ENCODE measurements around the gene SFMBT1. TPM values are rescaled to one million over a fixed set of nuclear protein-coding genes. Genes with fewer than 3 reads are reported as not detected.
A peak's percentile ranks its signal among the peaks of the same experiment; 100 is the strongest.

The SFMBT1 gene
- total RNA-seq, 2 donors from 2014 or later, result 6.9 to 10.3 TPM

DNA sequence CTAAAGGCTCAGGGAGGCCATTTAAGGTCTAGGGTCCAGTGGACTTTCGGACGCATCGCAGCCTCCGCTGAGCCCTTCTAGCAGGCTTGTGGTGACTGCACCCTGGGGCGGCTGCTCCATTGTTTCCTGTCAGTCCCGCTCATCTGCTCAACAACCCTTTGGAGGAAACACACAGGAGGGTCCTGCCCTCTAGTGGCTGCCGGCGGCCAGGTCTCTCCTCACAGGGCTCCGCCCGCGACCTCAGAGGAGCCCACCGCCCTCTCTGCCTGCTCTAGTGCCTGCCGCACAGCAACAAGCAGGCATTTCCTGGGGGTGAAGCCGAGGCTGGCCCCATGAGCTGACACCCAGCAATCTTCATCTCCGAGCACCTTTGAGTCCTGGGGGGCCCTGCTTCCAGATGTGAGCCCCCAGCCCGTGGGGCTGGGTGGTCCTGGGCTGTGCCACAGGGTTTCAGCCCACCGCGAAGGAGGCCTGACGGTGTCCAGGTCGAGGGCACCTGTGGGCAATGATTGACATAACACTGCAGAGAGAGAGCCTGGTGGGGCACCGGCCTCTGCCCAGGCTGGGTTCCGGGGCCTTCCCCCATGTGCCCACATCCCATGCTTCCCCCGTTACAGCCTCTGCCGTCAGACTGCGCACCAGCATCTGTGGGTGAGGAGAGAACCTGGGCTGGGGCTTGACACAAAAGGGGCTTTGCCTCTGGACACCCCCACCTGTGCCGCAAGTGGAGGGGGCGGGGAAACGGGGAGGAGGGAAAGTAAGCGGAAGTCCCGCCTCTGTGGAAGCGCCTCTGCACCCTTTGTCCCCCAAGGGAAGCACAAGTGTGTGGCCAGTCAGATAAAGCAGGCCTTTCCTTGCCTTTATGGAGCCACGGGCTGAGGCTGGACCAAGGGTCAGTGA lies 27.0 kb upstream of the SFMBT1 start:
- H3K27me3 Mint-ChIP-seq (ENCODE audit: insufficient read depth), result peaks cover 3% of the 10 kb centered on the region
- no peaks in the 10 kb centered on the region for H3K9me3 Mint-ChIP-seq
- peak; percentile 99 for DNase-seq
- H3K4me1 Mint-ChIP-seq, result peaks cover 14% of the 10 kb centered on the region
- TF ChIP-seq, protein P1, sequence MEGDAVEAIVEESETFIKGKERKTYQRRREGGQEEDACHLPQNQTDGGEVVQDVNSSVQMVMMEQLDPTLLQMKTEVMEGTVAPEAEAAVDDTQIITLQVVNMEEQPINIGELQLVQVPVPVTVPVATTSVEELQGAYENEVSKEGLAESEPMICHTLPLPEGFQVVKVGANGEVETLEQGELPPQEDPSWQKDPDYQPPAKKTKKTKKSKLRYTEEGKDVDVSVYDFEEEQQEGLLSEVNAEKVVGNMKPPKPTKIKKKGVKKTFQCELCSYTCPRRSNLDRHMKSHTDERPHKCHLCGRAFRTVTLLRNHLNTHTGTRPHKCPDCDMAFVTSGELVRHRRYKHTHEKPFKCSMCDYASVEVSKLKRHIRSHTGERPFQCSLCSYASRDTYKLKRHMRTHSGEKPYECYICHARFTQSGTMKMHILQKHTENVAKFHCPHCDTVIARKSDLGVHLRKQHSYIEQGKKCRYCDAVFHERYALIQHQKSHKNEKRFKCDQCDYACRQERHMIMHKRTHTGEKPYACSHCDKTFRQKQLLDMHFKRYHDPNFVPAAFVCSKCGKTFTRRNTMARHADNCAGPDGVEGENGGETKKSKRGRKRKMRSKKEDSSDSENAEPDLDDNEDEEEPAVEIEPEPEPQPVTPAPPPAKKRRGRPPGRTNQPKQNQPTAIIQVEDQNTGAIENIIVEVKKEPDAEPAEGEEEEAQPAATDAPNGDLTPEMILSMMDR (conservative IDR thresholded peaks at IDR 0.05), result peak; percentile 99
- Histone ChIP-seq H3K4me1 (ENCODE audit: control insufficient read depth, insufficient read depth, low read length) (no peaks in the 10 kb centered on the region), H3K9me3 (ENCODE audit: control insufficient read depth, low read length) (no peaks in the 10 kb centered on the region), H3K27ac (ENCODE audit: low read depth, low read length) (no peak overlapping the region), H3K36me3 (ENCODE audit: control insufficient read depth, insufficient read depth, low read length) (no peaks in the 10 kb centered on the region), H3K27me3 (ENCODE audit: control insufficient read depth, insufficient read depth, low read length, poor library complexity, severe bottlenecking) (peaks cover 3% of the 10 kb centered on the region), H3K4me3 (ENCODE audit: low read length) (no peak overlapping the region), H3K9ac (ENCODE audit: extremely low read depth, low read length, poor library complexity, severe bottlenecking) (no peak overlapping the region)
- peak overlapping the region; percentile 56 for H3K4me3 Mint-ChIP-seq
- WGBS, 2 experiments (ENCODE audit: insufficient coverage in 1 of 2, insufficient read length in 1 of 2), result 42 to 43% methylated on average over 17 to 32 of the region's 32 CpGs
- H3K36me3 Mint-ChIP-seq (ENCODE audit: low read depth), result no peaks in the 10 kb centered on the region
- H3K27ac Mint-ChIP-seq, result peak overlapping the region; percentile 80

DNA sequence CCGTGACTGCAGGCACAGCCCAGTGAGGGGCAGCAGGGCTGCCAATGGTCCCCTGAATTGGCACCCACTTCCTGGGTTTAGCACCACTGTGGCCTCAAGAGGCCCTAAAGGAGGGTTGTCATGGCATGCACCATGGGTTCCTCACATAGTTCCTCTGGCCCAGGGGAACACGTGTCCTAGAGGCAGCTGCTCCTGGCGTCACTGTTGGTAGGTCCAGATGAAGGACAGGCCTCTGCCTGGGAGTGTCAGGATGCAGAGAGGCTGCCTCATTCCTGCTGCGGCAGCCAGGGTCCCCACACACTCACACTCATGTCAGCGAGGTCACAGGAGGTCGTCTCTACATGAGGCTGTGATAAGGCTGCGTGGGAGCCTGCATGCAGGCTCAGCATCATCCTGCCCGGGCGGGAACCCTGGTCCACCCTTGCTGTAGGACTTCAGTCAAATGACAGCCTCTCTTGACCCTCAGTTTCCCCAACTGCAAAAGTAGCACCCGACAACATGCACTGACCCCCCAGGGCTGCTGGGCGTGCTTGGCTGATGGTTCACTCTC lies 26.1 kb upstream of the SFMBT1 start:
- Histone ChIP-seq H3K27ac (ENCODE audit: low read depth, low read length) (no peak overlapping the region), H3K36me3 (ENCODE audit: control insufficient read depth, insufficient read depth, low read length) (no peaks in the 10 kb centered on the region), H3K9ac (ENCODE audit: extremely low read depth, low read length, poor library complexity, severe bottlenecking) (no peak overlapping the region), H3K4me3 (ENCODE audit: low read length) (no peak overlapping the region), H3K9me3 (ENCODE audit: control insufficient read depth, low read length) (no peaks in the 10 kb centered on the region), H3K4me1 (ENCODE audit: control insufficient read depth, insufficient read depth, low read length) (no peaks in the 10 kb centered on the region), H3K27me3 (ENCODE audit: control insufficient read depth, insufficient read depth, low read length, poor library complexity, severe bottlenecking) (peaks cover 3% of the 10 kb centered on the region)
- Mint-ChIP-seq H3K36me3 (ENCODE audit: low read depth) (no peaks in the 10 kb centered on the region), H3K9me3 (no peaks in the 10 kb centered on the region), H3K27me3 (ENCODE audit: insufficient read depth) (peaks cover 3% of the 10 kb centered on the region), H3K4me3 (peak overlapping the region; percentile 56), H3K4me1 (peaks cover 14% of the 10 kb centered on the region), H3K27ac (no peak overlapping the region)
- TF ChIP-seq, protein P1 (conservative IDR thresholded peaks at IDR 0.05), result no peak
- WGBS, 2 experiments (ENCODE audit: insufficient coverage in 1 of 2, insufficient read length in 1 of 2), result 88 to 95% methylated on average over 9 to 11 of the region's 11 CpGs
- DNase-seq, result no peak

DNA sequence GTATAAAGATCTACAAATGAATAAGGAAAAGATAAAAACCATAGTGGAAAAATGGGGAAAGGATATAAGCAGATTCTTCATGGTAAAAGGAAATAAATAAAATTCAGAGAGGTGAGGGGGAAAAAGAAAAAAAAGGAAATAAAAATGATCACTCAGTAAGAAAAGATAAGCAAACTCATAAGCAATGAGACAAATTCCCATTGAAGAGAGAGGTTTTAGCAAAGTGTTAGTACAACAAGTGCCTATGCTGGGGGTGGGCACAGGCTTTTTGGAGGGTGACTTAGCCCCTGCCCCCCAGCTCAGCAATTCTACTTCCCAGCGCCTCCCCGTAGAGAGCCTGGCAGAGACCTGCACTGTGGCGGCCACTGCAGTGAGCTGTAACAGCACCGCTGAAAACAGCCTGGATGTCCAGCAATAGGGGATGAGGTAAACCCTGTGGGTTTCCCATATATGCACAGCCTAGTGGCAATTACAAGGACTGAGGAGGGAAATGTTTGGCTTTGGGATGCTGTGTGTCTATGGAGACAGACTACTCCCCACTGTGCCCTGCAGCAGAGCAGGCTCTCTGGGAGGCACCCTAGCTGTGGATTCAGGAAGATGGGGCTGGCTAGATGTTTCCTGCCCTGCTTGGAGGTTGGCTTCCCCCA lies 23.7 kb upstream of the SFMBT1 start:
- Mint-ChIP-seq H3K36me3 (ENCODE audit: low read depth) (no peaks in the 10 kb centered on the region), H3K4me3 (no peak overlapping the region), H3K27me3 (ENCODE audit: insufficient read depth) (peaks cover 11% of the 10 kb centered on the region), H3K9me3 (no peaks in the 10 kb centered on the region), H3K27ac (peak overlapping the region; percentile 64), H3K4me1 (peaks cover 14% of the 10 kb centered on the region)
- DNase-seq, result peak; percentile 70
- Histone ChIP-seq H3K9ac (ENCODE audit: extremely low read depth, low read length, poor library complexity, severe bottlenecking) (no peak overlapping the region), H3K9me3 (ENCODE audit: control insufficient read depth, low read length) (no peaks in the 10 kb centered on the region), H3K4me1 (ENCODE audit: control insufficient read depth, insufficient read depth, low read length) (no peaks in the 10 kb centered on the region), H3K4me3 (ENCODE audit: low read length) (no peak overlapping the region), H3K27ac (ENCODE audit: low read depth, low read length) (no peak overlapping the region), H3K36me3 (ENCODE audit: control insufficient read depth, insufficient read depth, low read length) (no peaks in the 10 kb centered on the region), H3K27me3 (ENCODE audit: control insufficient read depth, insufficient read depth, low read length, poor library complexity, severe bottlenecking) (peaks cover 7% of the 10 kb centered on the region)
- WGBS, 2 experiments (ENCODE audit: insufficient coverage in 1 of 2, insufficient read length in 1 of 2), result 52 to 71% methylated on average over 2 to 4 of the region's 4 CpGs
- TF ChIP-seq, protein P1 (conservative IDR thresholded peaks at IDR 0.05), result peak; percentile 38

Measured in endodermal cell (in vitro differentiated cells).